Hematopoietic multipotent progenitor cell treated with erythropoietin and hydrocortisone succinate and interleukin-3 and kit ligand, for 15 days (in vitro differentiated cells): ENCODE results near the gene SLC30A3.
"Not testable (repeated sequence)": the region's sequence is repeated elsewhere in the genome, so short reads cannot be mapped to it uniquely, and the experiment has no call there.

ENCODE experiments used
- DNase-seq: peaks from one replicate; pipeline ENCODE4 v3.0.0-alpha.2; 2015; ENCODE audit warnings: low spot score

The SLC30A3 gene

GRCh38 chr2:27284996-27285395 is 22.1 kb upstream of the SLC30A3 start:
- DNase-seq = no peak

- DNase-seq = no peak
Measured at GRCh38 chr2:27282892-27283291, 20.0 kb upstream of the SLC30A3 start.

- DNase-seq = no peak
Measured at GRCh38 chr2:27281855-27282559, 19.2 kb upstream of the SLC30A3 start, which contains the start of gene TRIM54. Gene TRIM54, plus strand, starts transcription at chr2:27282429. Its CDS starts 303 bp downstream, at chr2:27282732.

GRCh38 chr2:27281442-27281841 is 18.6 kb upstream of the SLC30A3 start:
- no peak for DNase-seq

- DNase-seq = no peak
Measured at GRCh38 chr2:27280826-27281225, 18.0 kb upstream of the SLC30A3 start.

GRCh38 chr2:27278010-27278409 is 15.2 kb upstream of the SLC30A3 start:
- DNase-seq = no peak

GRCh38 chr2:27275211-27276150 is 12.6 kb upstream of the SLC30A3 start, which contains the start of gene DNAJC5G:
Gene DNAJC5G, plus strand, starts transcription at chr2:27275433. Its CDS starts 1,296 bp downstream, at chr2:27276729.
- DNase-seq = no peak

GRCh38 chr2:27272537-27273522 is 10.0 kb upstream of the SLC30A3 start:
- not testable (repeated sequence) for DNase-seq

- DNase-seq = no peak
Measured at GRCh38 chr2:27271631-27272340, 8.9 kb upstream of the SLC30A3 start.

- DNase-seq = no peak
Measured at GRCh38 chr2:27270670-27271069, 7.8 kb upstream of the SLC30A3 start.

GRCh38 chr2:27270131-27270530 is 7.3 kb upstream of the SLC30A3 start:
- no peak for DNase-seq

GRCh38 chr2:27268296-27268695 is 5.4 kb upstream of the SLC30A3 start:
- not testable (repeated sequence) for DNase-seq

- no peak for DNase-seq
Measured at GRCh38 chr2:27265536-27265870, 2.7 kb upstream of the SLC30A3 start.

GRCh38 chr2:27264753-27265535 is 2.1 kb upstream of the SLC30A3 start:
- no peak for DNase-seq

- no peak for DNase-seq
Measured at GRCh38 chr2:27264253-27264752, 1.5 kb upstream of the SLC30A3 start.

GRCh38 chr2:27263287-27264252 is 723 bp upstream of the SLC30A3 start:
- DNase-seq = no peak

GRCh38 chr2:27261926-27262298 is 935 bp downstream of the SLC30A3 start:
- no peak for DNase-seq

- DNase-seq = no peak
Measured at GRCh38 chr2:27261241-27261925, 1.5 kb downstream of the SLC30A3 start.
